ENCODE data around the gene CHI3L1. TPM values are rescaled to one million over a fixed set of nuclear protein-coding genes. Genes with fewer than 3 reads are reported as not detected.
A peak's percentile ranks its signal among the peaks of the same experiment; 100 is the strongest.

Gene CHI3L1
- total and polyA plus RNA-seq, 10 donors, result 2.7 to 41.2 (median 15.5) TPM

DNA sequence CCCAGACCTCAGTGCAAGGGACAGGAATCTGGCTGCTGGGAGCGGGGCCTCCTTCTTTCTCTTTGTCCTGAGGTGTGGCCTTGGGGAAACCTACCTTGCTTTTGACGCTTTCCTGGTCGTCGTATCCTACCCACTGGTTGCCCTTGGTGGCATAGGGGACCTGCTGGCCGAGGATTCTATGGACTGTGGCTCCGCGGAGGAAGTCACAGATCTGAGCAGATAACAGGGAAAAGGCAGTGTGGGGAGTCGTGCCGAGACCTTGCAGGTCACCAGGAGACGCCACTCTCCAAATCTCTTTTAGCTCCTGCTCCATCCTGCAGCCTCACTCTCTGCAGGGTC, 6.9 kb downstream of the CHI3L1 start:
- intact Hi-C loops (cut with DNase I; ENCODE audit: low total_unique reads), result no loop called here
- Histone ChIP-seq H3K36me3 (peaks cover 0 to 11% (median 0%) of the 10 kb centered on the region in 6 donors), H3K9me3 (no peaks in the 10 kb centered on the region), H3K27ac (no peak overlapping the region), H3K27me3 (replicated peaks in 1 of 7) (peaks cover 0 to 44% (median 0%) of the 10 kb centered on the region in 7 donors), H3K4me1 (peaks cover 0 to 51% (median 19%) of the 10 kb centered on the region in 6 donors), H3K4me3 (no peak overlapping the region)
- TF ChIP-seq CTCF (IDR thresholded peaks at IDR 0.05 in 8 of 11, conservative IDR thresholded peaks at IDR 0.05 in 3 of 11), result no peak
- no peak for TF ChIP-seq POLR2A (IDR thresholded peaks at IDR 0.05)
- no peak for TF ChIP-seq POLR2AphosphoS5 (IDR thresholded peaks at IDR 0.05)
- 77 to 95% (median 86%) methylated on average over 10 of the region's 10 CpGs for WGBS, 5 donors
- DNase-seq, result no peak

DNA sequence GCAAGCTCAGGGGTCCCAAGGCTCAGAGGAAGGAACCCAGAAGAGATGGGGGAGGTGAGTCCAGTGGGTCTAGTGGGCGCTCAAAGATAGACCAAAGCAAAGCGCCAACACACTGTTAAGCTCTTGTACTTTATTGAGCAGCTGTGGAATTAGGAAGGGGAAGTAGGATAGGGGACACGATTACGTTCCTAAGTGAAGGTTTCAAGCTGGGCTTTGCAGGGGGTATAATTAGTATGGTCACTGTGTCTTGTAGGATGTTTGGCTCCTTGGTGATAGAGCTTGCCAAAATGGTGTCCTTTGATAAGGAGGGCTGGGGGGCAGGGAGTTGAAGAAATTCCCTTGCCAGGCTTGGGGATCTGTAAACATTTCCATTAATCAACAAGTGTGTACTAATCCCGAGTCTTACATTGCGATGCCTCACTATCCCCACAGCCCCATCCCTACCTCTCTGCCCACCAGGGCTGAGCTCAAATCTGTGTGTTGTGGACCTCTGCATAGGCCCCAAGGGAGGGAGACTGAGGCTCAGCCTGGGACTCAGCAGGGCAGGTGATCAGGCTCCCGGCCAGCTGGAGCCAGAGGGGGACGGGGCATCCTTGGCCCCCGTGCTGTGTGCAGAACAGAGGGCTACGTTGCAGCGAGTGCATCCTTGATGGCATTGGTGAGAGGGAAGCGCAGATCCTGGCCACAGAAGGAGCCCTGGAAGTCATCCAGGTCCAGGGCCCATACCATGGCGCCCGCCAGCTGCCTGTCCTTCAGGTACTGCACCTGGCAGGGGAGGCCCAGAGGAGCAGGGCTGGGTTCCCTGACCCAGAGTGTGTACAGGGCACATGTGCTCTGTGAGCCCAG, 7.5 kb downstream of the CHI3L1 start:
- intact Hi-C loops (cut with DNase I; ENCODE audit: low total_unique reads), result no loop called here
- no peak for TF ChIP-seq CTCF (IDR thresholded peaks at IDR 0.05 in 8 of 11, conservative IDR thresholded peaks at IDR 0.05 in 3 of 11)
- H3K9me3 ChIP-seq, result no peaks in the 10 kb centered on the region
- peak; percentile 35 for DNase-seq
- H3K27me3 ChIP-seq (replicated peaks in 1 of 7), result peaks cover 0 to 47% (median 0%) of the 10 kb centered on the region in 7 donors
- no peak overlapping the region for H3K4me3 ChIP-seq
- WGBS, 5 donors, result 82 to 89% (median 84%) methylated on average over 12 to 14 of the region's 14 CpGs
- no peak overlapping the region for H3K27ac ChIP-seq
- peaks cover 0 to 11% (median 0%) of the 10 kb centered on the region in 6 donors for H3K36me3 ChIP-seq
- H3K4me1 ChIP-seq, result peaks cover 0 to 51% (median 19%) of the 10 kb centered on the region in 6 donors

GRCh38 chr1:203178083-203178482, 8.4 kb downstream of the CHI3L1 start:
- TF ChIP-seq POLR2AphosphoS5 (IDR thresholded peaks at IDR 0.05) (no peak), CTCF (IDR thresholded peaks at IDR 0.05 in 8 of 11, conservative IDR thresholded peaks at IDR 0.05 in 3 of 11) (no peak), POLR2A (IDR thresholded peaks at IDR 0.05) (no peak)
- peaks cover 0 to 47% (median 0%) of the 10 kb centered on the region in 7 donors for H3K27me3 ChIP-seq (replicated peaks in 1 of 7)
- intact Hi-C loops (cut with DNase I; ENCODE audit: low total_unique reads), result no loop called here
- 58 to 78% (median 65%) methylated on average over 5 of the region's 5 CpGs for WGBS, 5 donors
- no peaks in the 10 kb centered on the region for H3K9me3 ChIP-seq
- peak; percentile 9 for DNase-seq
- no peak overlapping the region for H3K4me3 ChIP-seq
- peaks cover 0 to 11% (median 0%) of the 10 kb centered on the region in 6 donors for H3K36me3 ChIP-seq
- H3K27ac ChIP-seq, result no peak overlapping the region
- H3K4me1 ChIP-seq, result peaks cover 0 to 56% (median 19%) of the 10 kb centered on the region in 6 donors

DNA sequence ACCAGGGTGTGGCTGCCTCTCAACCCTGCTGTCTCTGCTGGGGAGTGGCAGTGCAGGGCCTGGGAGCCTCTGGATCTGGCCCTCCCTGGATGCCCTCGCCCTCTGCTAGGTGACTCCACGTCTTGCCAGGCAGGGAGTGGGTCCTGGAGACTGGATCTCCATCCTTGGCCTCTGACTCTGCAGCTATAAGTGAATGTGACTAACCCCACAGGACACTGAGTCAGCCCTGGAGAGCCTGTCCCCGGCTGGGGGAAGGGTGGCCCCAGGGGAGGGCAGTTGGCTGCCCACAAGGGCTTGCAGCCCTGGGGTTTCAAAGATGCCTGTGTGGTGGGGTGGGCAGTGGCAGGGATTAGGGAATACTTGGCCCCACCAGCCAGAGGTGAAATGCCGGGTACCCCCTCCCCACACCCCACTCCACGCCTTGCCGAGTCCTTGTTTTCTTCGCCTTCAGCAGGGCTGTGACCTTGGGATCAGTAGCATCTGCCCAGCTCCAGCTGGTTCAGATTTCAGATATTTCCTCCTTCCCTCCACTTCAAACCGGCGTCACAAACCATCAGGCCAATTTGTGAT, 8.9 kb downstream of the CHI3L1 start:
- Histone ChIP-seq H3K27me3 (replicated peaks in 1 of 7) (peaks cover 0 to 52% (median 0%) of the 10 kb centered on the region in 7 donors), H3K36me3 (peaks cover 0 to 11% (median 0%) of the 10 kb centered on the region in 6 donors), H3K27ac (peak overlapping the region in 3 of 8 donors; percentile 18 to 25 (median 22)), H3K4me1 (peaks cover 0 to 59% (median 19%) of the 10 kb centered on the region in 6 donors), H3K4me3 (no peak overlapping the region), H3K9me3 (no peaks in the 10 kb centered on the region)
- peak; percentile 61 for DNase-seq
- no peak for TF ChIP-seq POLR2A (IDR thresholded peaks at IDR 0.05)
- no peak for TF ChIP-seq POLR2AphosphoS5 (IDR thresholded peaks at IDR 0.05)
- TF ChIP-seq CTCF (IDR thresholded peaks at IDR 0.05 in 8 of 11, conservative IDR thresholded peaks at IDR 0.05 in 3 of 11), result no peak
- 48 to 63% (median 57%) methylated on average over 6 to 9 of the region's 9 CpGs for WGBS, 5 donors
- intact Hi-C loops (cut with DNase I; ENCODE audit: low total_unique reads), result no loop called here
